ENCODE measurements around the gene RP9. TPM values are rescaled to one million over a fixed set of nuclear protein-coding genes. Genes with fewer than 3 reads are reported as not detected.

RP9 gene
- total and polyA plus RNA-seq, 2 of the 13 experiments (the other 11 are each of a cell fraction or from before 2014, with no cell fraction given) = 14.2 to 18.6 TPM

DNA sequence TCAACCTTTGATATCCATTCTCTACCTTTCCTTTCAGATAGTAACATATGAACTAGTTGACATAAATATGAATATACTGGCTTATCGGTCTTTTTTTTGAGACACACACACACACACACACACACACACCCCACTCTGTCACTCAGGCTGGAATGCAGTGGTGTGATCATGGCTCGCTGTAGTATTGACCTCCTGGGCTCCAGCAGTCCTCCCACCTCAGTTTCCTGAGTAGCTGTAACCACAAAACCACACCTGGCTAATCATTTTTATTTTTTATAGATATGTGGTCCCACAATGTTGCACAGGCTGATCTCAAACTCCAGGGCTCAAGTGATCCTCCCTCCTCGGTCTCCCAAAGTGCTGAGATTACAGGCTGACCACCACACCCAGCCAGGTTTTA, 32.5 kb downstream of the RP9 start (continued):
- no peak for TF ChIP-seq XRCC5 (optimal IDR thresholded peaks at IDR 0.05; ENCODE audit: low read length)

DNA sequence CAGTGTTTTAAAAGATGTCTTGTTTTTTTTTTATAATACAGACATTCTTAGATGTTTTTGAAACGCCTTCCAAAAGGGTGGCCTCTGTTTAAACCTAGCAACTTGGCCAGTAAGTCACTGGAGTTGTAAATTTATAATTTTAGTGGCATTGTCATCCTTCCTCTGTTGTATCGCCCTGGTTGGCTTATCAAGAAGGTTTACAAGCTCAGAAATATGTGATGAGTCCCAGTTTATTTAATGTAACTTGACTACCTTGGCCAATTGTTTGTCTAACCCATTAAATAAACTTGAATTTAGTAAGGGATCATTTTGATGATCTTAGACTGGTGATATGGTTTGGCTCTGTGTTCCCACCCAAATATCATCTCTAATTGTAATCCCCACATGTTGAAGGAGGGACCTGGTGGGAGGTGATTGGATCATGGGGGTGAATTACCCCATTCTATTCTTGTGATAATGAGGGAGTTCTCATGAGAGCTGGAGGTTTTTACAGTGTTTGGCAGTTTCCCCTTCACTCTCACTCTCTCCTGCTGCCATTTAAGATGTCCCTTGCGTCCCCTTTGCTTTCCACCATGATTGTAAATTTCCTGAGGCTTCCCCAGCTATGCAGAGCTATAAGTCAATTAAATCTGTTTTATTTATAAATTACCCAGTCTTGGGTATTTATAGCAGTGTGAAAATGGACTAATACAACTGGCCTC, 33.2 kb downstream of the RP9 start:
- Histone ChIP-seq H3K36me3 (replicated peaks in 1 of 2; ENCODE audit: control insufficient read depth in 1 of 2, insufficient read depth in 2 of 2, low read length in 2 of 2) (no peaks in the 10 kb centered on the region), H3K9me3 (ENCODE audit: low read length) (0 out of 2 replicates have a peak, but pooled peaks cover 7% of the 10 kb centered on the region), H3K27me3 (ENCODE audit: control insufficient read depth in 1 of 2, insufficient read depth in 2 of 2, low read length in 2 of 2) (peaks cover 0 to 13% of the 10 kb centered on the region in 2 experiments; a peak in 2 of 5 replicates), H3K9ac (ENCODE audit: insufficient read depth, low read depth, low read length) (no peak overlapping the region), H3K4me1 (ENCODE audit: insufficient read depth, low read length) (peaks cover 13% of the 10 kb centered on the region; the same call in 1 of the 2 replicates), H3K4me3 (replicated peaks in 1 of 3; ENCODE audit: insufficient read depth in 1 of 3, low read depth in 2 of 3, low read length in 3 of 3) (no peak overlapping the region), H3K27ac (ENCODE audit: extremely low read length, insufficient read depth, low read length) (no peak overlapping the region), H3K79me2 (ENCODE audit: insufficient read depth, low read length) (no peaks in the 10 kb centered on the region), H2AFZ (ENCODE audit: low read length) (no peak overlapping the region), H3K4me2 (ENCODE audit: low read depth, low read length) (no peak overlapping the region), H4K20me1 (ENCODE audit: insufficient read depth, low read length) (no peaks in the 10 kb centered on the region)
- POLR2A ChIA-PET = no interaction called here
- ATAC-seq = no peak
- in situ Hi-C loops (cut with HindIII; ENCODE audit: extremely low pct_ligation_motif_present, low pct_unique_long_range_greater_than_20kb) (no loop called here), intact Hi-C loops (cut with micrococcal nuclease; ENCODE audit: unreplicated experiment) (no loop called here)
- CTCF ChIA-PET (ENCODE audit: low intra/inter-chr PET ratio, low total read pairs) = no interaction called here
- no peak for FAIRE-seq
- TF ChIP-seq SMARCC2 (IDR thresholded peaks at IDR 0.05) = no peak
- TF ChIP-seq HIVEP1 (CRISPR knock-in tag; IDR thresholded peaks at IDR 0.05) = no peak
- TF ChIP-seq, protein P1, sequence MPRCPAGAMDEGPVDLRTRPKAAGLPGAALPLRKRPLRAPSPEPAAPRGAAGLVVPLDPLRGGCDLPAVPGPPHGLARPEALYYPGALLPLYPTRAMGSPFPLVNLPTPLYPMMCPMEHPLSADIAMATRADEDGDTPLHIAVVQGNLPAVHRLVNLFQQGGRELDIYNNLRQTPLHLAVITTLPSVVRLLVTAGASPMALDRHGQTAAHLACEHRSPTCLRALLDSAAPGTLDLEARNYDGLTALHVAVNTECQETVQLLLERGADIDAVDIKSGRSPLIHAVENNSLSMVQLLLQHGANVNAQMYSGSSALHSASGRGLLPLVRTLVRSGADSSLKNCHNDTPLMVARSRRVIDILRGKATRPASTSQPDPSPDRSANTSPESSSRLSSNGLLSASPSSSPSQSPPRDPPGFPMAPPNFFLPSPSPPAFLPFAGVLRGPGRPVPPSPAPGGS (CRISPR knock-in tag; IDR thresholded peaks at IDR 0.05) = no peak
- no peak for TF ChIP-seq DNMT1 (CRISPR knock-in tag; IDR thresholded peaks at IDR 0.05)
- BruUV-seq (replicated peaks) = no TSS peak
- DNase-seq (ENCODE audit: low spot score) = no peak
- WGBS (ENCODE audit: low lambda C conversion rate) = 19% methylated on average over 3 of the region's 3 CpGs
